GM21576 (cell line): ENCODE results near the gene MPEG1.

Source experiments
- ATAC-seq: cut with Tn5 transposase; IDR thresholded peaks from one replicate; pipeline ENCODE4 v1.9.1; 2021; ENCODE audit warnings: mild to moderate bottlenecking, moderate library complexity; ENCODE audit not compliant: unreplicated experiment

MPEG1 gene

GRCh38 chr11:59191095-59191494 is 21.6 kb downstream of the MPEG1 start:
- no peak for ATAC-seq

- no peak for ATAC-seq
Observed at GRCh38 chr11:59189986-59190385, 22.7 kb downstream of the MPEG1 start.

GRCh38 chr11:59188954-59189353 is 23.8 kb downstream of the MPEG1 start:
- ATAC-seq, result no peak

- no peak for ATAC-seq
Observed at GRCh38 chr11:59187587-59187986, 25.1 kb downstream of the MPEG1 start.

GRCh38 chr11:59187035-59187434 is 25.7 kb downstream of the MPEG1 start:
- no peak for ATAC-seq

- ATAC-seq, result peak; percentile 72
Observed at GRCh38 chr11:59186130-59186594, 26.6 kb downstream of the MPEG1 start.

- no peak for ATAC-seq
Observed at GRCh38 chr11:59185386-59185945, 27.3 kb downstream of the MPEG1 start.

- ATAC-seq, result no peak
Observed at GRCh38 chr11:59184691-59185339, 27.9 kb downstream of the MPEG1 start.

- no peak for ATAC-seq
Observed at GRCh38 chr11:59183771-59184170, 29.0 kb downstream of the MPEG1 start.

GRCh38 chr11:59182457-59183151 is 30.1 kb downstream of the MPEG1 start:
- no peak for ATAC-seq

- ATAC-seq, result no peak
Observed at GRCh38 chr11:59181746-59182456, 30.8 kb downstream of the MPEG1 start.

- ATAC-seq, result no peak
Observed at GRCh38 chr11:59180907-59181306, 31.8 kb downstream of the MPEG1 start.

- no peak for ATAC-seq
Observed at GRCh38 chr11:59180168-59180776, 32.5 kb downstream of the MPEG1 start.

- no peak for ATAC-seq
Observed at GRCh38 chr11:59179121-59179520, 33.6 kb downstream of the MPEG1 start.

- ATAC-seq, result no peak
Observed at GRCh38 chr11:59178402-59178801, 34.3 kb downstream of the MPEG1 start.

- ATAC-seq, result no peak
Observed at GRCh38 chr11:59176330-59176729, 36.4 kb downstream of the MPEG1 start.

GRCh38 chr11:59175091-59175501 is 37.6 kb downstream of the MPEG1 start:
- no peak for ATAC-seq

- ATAC-seq, result no peak
Observed at GRCh38 chr11:59174664-59175033, 38.1 kb downstream of the MPEG1 start.

- no peak for ATAC-seq
Observed at GRCh38 chr11:59173964-59174663, 38.6 kb downstream of the MPEG1 start.

GRCh38 chr11:59173080-59173963 is 39.4 kb downstream of the MPEG1 start:
- no peak for ATAC-seq
